ENCODE measurements around the gene HIF1AN.

The HIF1AN gene

DNA sequence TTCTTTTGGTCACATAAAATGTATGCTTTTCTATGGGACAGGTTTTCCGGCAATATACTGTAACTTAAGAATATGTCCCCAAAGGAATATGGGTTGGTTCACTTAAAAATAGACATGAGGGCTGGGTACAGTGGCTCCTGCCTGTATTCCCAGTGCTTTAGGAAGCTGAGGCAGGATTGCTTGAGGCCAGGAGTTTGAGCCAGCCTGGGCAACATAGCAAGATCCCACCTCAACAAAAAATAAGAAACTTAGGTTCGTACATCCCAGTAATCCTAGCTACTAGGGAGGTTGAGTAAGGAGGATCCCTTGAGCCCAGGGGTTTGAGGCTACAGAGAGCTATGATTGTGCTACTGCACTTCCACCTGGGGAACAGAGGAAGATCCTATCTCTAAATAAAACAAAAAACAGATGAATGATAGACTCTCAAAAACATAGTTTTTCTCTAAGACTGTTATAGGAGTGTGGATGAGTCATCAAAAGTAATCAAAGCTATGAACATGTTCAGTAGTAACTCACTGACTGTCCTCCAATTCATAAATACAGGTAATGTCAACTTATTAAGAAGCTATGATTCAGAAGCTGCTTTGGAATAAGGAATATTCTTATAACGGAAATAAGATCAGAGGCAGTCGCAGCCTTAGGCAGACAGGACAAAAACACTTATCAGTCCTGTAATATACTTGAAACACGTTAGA is 13.5 kb upstream of the HIF1AN start:
- Histone ChIP-seq H3K36me3 (ENCODE audit: control insufficient read depth, insufficient read depth, low read length) (peaks cover 23% of the 10 kb centered on the region), H3K27me3 (replicated peaks; ENCODE audit: control insufficient read depth, insufficient read depth, low read length) (no peaks in the 10 kb centered on the region), H3K4me3 (replicated peaks; ENCODE audit: low read depth, low read length) (no peak overlapping the region)
- TF ChIP-seq, protein P1, sequence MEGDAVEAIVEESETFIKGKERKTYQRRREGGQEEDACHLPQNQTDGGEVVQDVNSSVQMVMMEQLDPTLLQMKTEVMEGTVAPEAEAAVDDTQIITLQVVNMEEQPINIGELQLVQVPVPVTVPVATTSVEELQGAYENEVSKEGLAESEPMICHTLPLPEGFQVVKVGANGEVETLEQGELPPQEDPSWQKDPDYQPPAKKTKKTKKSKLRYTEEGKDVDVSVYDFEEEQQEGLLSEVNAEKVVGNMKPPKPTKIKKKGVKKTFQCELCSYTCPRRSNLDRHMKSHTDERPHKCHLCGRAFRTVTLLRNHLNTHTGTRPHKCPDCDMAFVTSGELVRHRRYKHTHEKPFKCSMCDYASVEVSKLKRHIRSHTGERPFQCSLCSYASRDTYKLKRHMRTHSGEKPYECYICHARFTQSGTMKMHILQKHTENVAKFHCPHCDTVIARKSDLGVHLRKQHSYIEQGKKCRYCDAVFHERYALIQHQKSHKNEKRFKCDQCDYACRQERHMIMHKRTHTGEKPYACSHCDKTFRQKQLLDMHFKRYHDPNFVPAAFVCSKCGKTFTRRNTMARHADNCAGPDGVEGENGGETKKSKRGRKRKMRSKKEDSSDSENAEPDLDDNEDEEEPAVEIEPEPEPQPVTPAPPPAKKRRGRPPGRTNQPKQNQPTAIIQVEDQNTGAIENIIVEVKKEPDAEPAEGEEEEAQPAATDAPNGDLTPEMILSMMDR (IDR thresholded peaks at IDR 0.05; ENCODE audit: insufficient read depth, low read length, poor library complexity, severe bottlenecking) = no peak
- DNase-seq (ENCODE audit: extremely low read depth, insufficient read length) = no peak

DNA sequence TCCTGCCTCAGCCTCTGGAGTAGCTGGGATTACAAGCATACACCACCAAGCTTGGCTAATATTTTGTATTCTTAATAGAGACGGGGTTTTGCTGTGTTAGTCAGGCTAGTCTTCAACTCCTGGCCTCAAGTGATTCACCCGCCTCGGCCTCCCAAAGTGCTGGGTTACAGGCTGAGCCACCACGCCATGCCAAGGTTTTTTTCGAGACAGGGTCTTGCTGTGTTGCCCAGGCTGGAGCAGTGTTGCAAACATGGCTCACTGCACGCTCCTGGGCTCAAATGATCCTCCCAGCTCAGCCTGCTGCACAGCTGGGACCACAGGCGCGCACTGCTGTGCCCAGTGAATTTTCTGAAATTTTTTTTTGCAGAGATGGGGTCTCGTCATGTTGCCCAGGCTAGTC is 12.8 kb upstream of the HIF1AN start:
- Histone ChIP-seq H3K36me3 (ENCODE audit: control insufficient read depth, insufficient read depth, low read length) (peaks cover 23% of the 10 kb centered on the region), H3K4me3 (replicated peaks; ENCODE audit: low read depth, low read length) (no peak overlapping the region), H3K27me3 (replicated peaks; ENCODE audit: control insufficient read depth, insufficient read depth, low read length) (no peaks in the 10 kb centered on the region)
- TF ChIP-seq, protein P1 (IDR thresholded peaks at IDR 0.05; ENCODE audit: insufficient read depth, low read length, poor library complexity, severe bottlenecking) = no peak
- no peak for DNase-seq (ENCODE audit: extremely low read depth, insufficient read length)

DNA sequence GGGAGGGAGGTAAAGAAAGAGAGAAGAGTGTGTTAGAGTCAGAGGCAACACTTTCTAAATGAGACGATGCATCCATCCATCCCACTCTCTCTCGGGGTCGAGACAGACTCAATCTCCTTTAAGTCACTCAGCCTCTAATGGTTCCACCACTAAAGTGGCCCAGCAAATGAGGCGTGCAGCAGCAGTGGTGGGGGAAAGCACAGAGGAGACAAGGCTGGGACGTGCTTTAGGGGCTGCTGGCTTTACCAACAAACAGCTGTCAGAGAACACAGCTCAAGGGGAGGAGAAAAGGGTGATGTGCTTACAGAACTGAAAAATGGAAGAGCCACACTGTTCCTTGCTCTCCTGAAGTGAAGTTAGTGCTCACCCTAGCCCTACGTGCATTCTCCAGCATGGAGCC is 11.5 kb upstream of the HIF1AN start:
- Histone ChIP-seq H3K36me3 (ENCODE audit: control insufficient read depth, insufficient read depth, low read length) (peaks cover 23% of the 10 kb centered on the region), H3K27me3 (replicated peaks; ENCODE audit: control insufficient read depth, insufficient read depth, low read length) (no peaks in the 10 kb centered on the region), H3K4me3 (replicated peaks; ENCODE audit: low read depth, low read length) (no peak overlapping the region)
- DNase-seq (ENCODE audit: extremely low read depth, insufficient read length) = no peak
- TF ChIP-seq, protein P1 (IDR thresholded peaks at IDR 0.05; ENCODE audit: insufficient read depth, low read length, poor library complexity, severe bottlenecking) = no peak

DNA sequence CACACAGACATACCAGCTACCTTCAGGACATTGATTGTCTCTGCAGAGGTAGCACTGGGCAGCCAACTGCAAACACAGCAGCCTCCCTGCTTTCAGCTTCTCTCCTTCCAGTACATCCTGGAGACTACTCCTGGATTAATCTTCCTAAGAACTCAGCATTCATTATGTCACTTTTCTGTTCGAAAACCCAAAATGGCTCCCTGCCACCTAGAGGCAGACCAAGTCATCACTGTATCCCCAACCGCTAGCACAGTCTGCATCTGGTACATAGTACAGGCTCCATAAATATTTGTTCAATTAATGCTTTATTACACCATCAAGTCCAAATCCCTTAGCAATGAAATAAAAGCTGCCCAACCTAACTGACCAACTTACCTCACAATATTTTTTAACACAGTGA is 11.1 kb upstream of the HIF1AN start:
- Histone ChIP-seq H3K36me3 (ENCODE audit: control insufficient read depth, insufficient read depth, low read length) (peaks cover 23% of the 10 kb centered on the region), H3K27me3 (replicated peaks; ENCODE audit: control insufficient read depth, insufficient read depth, low read length) (no peaks in the 10 kb centered on the region)
- TF ChIP-seq, protein P1 (IDR thresholded peaks at IDR 0.05; ENCODE audit: insufficient read depth, low read length, poor library complexity, severe bottlenecking) = no peak

DNA sequence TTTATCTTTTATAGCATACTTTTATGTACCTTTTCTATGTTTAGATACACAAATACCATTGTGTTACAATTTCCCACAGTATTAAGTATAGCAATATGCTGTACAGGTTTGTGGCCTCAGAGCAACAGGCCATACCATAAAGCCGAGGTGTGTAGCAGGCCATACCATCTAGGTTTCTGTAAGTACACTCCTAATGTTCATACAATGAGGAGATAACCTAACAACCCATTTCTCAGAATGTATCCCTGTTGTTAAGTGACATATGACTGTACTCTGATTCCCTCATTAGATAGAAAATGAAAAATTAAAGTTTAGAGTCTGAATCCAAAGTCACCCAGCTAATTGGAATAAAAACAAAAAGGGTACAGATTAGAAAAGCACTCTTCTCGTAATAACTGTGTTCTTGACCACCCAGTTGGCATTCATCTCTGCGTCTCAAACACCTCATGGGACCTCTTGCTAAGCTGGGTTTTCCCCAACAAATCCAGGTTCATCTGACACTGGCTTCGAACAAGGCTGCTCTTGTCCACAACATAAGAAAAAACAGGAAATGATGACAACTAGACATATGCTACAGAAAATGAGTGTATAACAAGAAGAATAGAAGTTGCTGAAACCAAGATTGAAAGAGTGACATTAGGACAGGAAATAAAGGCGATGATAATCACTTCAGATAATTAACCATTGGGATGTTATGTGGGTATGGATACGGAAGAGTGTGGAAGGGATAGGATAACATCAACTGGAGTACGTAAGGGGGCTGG is 7.4 kb upstream of the HIF1AN start:
- Histone ChIP-seq H3K36me3 (ENCODE audit: control insufficient read depth, insufficient read depth, low read length) (peaks cover 23% of the 10 kb centered on the region), H3K27me3 (replicated peaks; ENCODE audit: control insufficient read depth, insufficient read depth, low read length) (no peaks in the 10 kb centered on the region), H3K4me3 (replicated peaks; ENCODE audit: low read depth, low read length) (peak overlapping the region; percentile 98)
- no peak for DNase-seq (ENCODE audit: extremely low read depth, insufficient read length)
- TF ChIP-seq, protein P1 (IDR thresholded peaks at IDR 0.05; ENCODE audit: insufficient read depth, low read length, poor library complexity, severe bottlenecking) = no peak

More for the DNA sequence above, 11.1 kb upstream of the HIF1AN start:
- DNase-seq (ENCODE audit: extremely low read depth, insufficient read length) = no peak
- no peak overlapping the region for H3K4me3 ChIP-seq (replicated peaks; ENCODE audit: low read depth, low read length)
